ENCODE results near the gene MSL3B.

Gene MSL3B

GRCh38 chr2:233821709-233822100, 46.5 kb downstream of the MSL3B start:
- intact Hi-C loops (cut with DNase I): no loop called here
- WGBS: no CpG with 5 or more reads among the region's 8 CpGs
- Histone ChIP-seq H3K9me3 (no peaks in the 10 kb centered on the region), H3K4me1 (no peaks in the 10 kb centered on the region), H3K36me3 (no peaks in the 10 kb centered on the region), H3K27ac (replicated peaks in 1 of 4) (no peak overlapping the region), H3K4me3 (no peak overlapping the region), H3K27me3 (peaks cover 0 to 5% (median 0%) of the 10 kb centered on the region in 4 donors)
- no peak for DNase-seq (ENCODE audit: extremely low spot score)
- TF ChIP-seq POLR2A (IDR thresholded peaks at IDR 0.05; ENCODE audit: low read depth): no peak
- TF ChIP-seq CTCF (IDR thresholded peaks at IDR 0.05): no peak
- no peak for TF ChIP-seq EP300 (IDR thresholded peaks at IDR 0.05)
- TF ChIP-seq POLR2AphosphoS5 (IDR thresholded peaks at IDR 0.05): no peak

- intact Hi-C loops (cut with DNase I): no loop called here
- H3K4me3 ChIP-seq: no peak overlapping the region
- H3K27ac ChIP-seq (replicated peaks in 1 of 4): no peak overlapping the region
- H3K36me3 ChIP-seq: no peaks in the 10 kb centered on the region
- 92% methylated on average over 3 of the region's 3 CpGs for WGBS
- H3K9me3 ChIP-seq: no peaks in the 10 kb centered on the region
- no peaks in the 10 kb centered on the region for H3K4me1 ChIP-seq
- H3K27me3 ChIP-seq: peaks cover 0 to 5% (median 0%) of the 10 kb centered on the region in 4 donors
- TF ChIP-seq POLR2A (IDR thresholded peaks at IDR 0.05; ENCODE audit: low read depth): no peak
- no peak for TF ChIP-seq EP300 (IDR thresholded peaks at IDR 0.05)
- TF ChIP-seq CTCF (IDR thresholded peaks at IDR 0.05): no peak
- TF ChIP-seq POLR2AphosphoS5 (IDR thresholded peaks at IDR 0.05): no peak
- no peak for DNase-seq (ENCODE audit: extremely low spot score)
Observed at GRCh38 chr2:233821196-233821595, 47.0 kb downstream of the MSL3B start.

- no peaks in the 10 kb centered on the region for H3K36me3 ChIP-seq
- H3K27ac ChIP-seq (replicated peaks in 1 of 4): no peak overlapping the region
- intact Hi-C loops (cut with DNase I): no loop called here
- no peak for DNase-seq (ENCODE audit: extremely low spot score)
- 83% methylated on average over 1 of the region's 6 CpGs for WGBS
- no peaks in the 10 kb centered on the region for H3K9me3 ChIP-seq
- no peaks in the 10 kb centered on the region for H3K4me1 ChIP-seq
- no peak for TF ChIP-seq POLR2AphosphoS5 (IDR thresholded peaks at IDR 0.05)
- no peak for TF ChIP-seq EP300 (IDR thresholded peaks at IDR 0.05)
- TF ChIP-seq CTCF (IDR thresholded peaks at IDR 0.05): no peak
- TF ChIP-seq POLR2A (IDR thresholded peaks at IDR 0.05; ENCODE audit: low read depth): no peak
- peaks cover 0 to 5% (median 0%) of the 10 kb centered on the region in 4 donors for H3K27me3 ChIP-seq
- no peak overlapping the region for H3K4me3 ChIP-seq
Observed at GRCh38 chr2:233820774-233821105, 47.4 kb downstream of the MSL3B start.

GRCh38 chr2:233819884-233820773, 48.1 kb downstream of the MSL3B start:
- DNase-seq (ENCODE audit: extremely low spot score): no peak
- Histone ChIP-seq H3K27me3 (peaks cover 0 to 5% (median 0%) of the 10 kb centered on the region in 4 donors), H3K36me3 (no peaks in the 10 kb centered on the region), H3K9me3 (no peaks in the 10 kb centered on the region), H3K4me3 (no peak overlapping the region), H3K27ac (replicated peaks in 1 of 4) (no peak overlapping the region), H3K4me1 (no peaks in the 10 kb centered on the region)
- TF ChIP-seq CTCF (IDR thresholded peaks at IDR 0.05) (no peak), POLR2A (IDR thresholded peaks at IDR 0.05; ENCODE audit: low read depth) (no peak), POLR2AphosphoS5 (IDR thresholded peaks at IDR 0.05) (no peak), EP300 (IDR thresholded peaks at IDR 0.05) (no peak)
- 25% methylated on average over 2 of the region's 18 CpGs for WGBS
- intact Hi-C loops (cut with DNase I): no loop called here

Measured in esophagus muscularis mucosa (tissue), 4 donors.